Lower leg skin (tissue), 4 donors: Measurements from ENCODE around the gene ADAMTS10. TPM values are rescaled to one million over a fixed set of nuclear protein-coding genes. Genes with fewer than 3 reads are reported as not detected.
A peak's percentile ranks its signal among the peaks of the same experiment; 100 is the strongest.

Experiments
- DNase-seq, 2 donors: peaks; one replicate each; pipeline ENCODE4 v3.0.0-alpha.2; 2019; ENCODE audit warnings: low spot score in 2 of 2
- H3K4me3 ChIP-seq: fragments of 200-600 bp; sonication (generic); 2 replicates; pipeline ENCODE4 v1.5.1; 2017; ENCODE audit warnings: mild to moderate bottlenecking, low read depth; ENCODE audit not compliant: poor library complexity, severe bottlenecking
- POLR2A ChIP-seq, 2 donors: fragments of 450-650 bp; IDR thresholded peaks; one replicate each; pipeline ENCODE4 v1.6.1; 2016 to 2017; ENCODE audit warnings: antibody characterized with exemption in 2 of 2, mild to moderate bottlenecking in 1 of 2, moderate library complexity in 1 of 2
- WGBS, 2 donors: methylation state at CpG; one replicate each; pipeline ENCODE4 v1.1.5; 2018; 5-methylcytosine and 5-hydroxymethylcytosine counted together
- intact Hi-C: fragments of 100-400 bp; cut with DNase I; formaldehyde crosslinking; loops from one replicate; pipeline ENCODE4 v1.15.0; 2023; ENCODE audit warnings: low total_unique reads
- total RNA-seq, 4 donors: library from RNA; depleted of rRNA; stranded (reverse); fragments of >200 nt; gene quantifications; one replicate each; pipeline ENCODE4 v1.1.0, GENCODE V29; 2016
- TF ChIP-seq, protein P1 (sequence below), 3 donors: fragments of 450-650 bp; IDR thresholded peaks; one replicate each; pipeline ENCODE4 v1.5.1; 2016; ENCODE audit warnings: antibody characterized with exemption in 3 of 3, mild to moderate bottlenecking in 3 of 3, moderate library complexity in 2 of 3

The ADAMTS10 gene
- total RNA-seq, 4 donors from 2014 or later = 6.1 to 21.3 (median 14.1) TPM

DNA sequence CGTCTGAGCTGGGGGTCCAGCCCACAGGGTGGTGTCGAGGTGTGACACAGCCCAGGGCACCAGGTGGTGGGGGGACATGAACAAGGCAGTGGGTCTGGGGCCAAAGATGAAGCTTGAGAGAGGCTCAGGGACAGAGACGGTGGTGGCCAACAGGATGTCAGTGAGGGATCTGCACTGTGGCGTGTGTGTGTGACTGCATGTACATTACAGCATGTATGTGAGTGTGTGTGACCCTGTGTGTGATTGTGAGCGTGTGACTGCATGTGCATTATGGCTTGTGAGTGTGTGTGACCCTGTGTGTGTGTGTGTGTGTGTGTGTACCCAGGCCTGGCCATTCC is 1.6 kb downstream of the ADAMTS10 start:
- TF ChIP-seq POLR2A (IDR thresholded peaks at IDR 0.05) = no peak
- TF ChIP-seq, protein P1, sequence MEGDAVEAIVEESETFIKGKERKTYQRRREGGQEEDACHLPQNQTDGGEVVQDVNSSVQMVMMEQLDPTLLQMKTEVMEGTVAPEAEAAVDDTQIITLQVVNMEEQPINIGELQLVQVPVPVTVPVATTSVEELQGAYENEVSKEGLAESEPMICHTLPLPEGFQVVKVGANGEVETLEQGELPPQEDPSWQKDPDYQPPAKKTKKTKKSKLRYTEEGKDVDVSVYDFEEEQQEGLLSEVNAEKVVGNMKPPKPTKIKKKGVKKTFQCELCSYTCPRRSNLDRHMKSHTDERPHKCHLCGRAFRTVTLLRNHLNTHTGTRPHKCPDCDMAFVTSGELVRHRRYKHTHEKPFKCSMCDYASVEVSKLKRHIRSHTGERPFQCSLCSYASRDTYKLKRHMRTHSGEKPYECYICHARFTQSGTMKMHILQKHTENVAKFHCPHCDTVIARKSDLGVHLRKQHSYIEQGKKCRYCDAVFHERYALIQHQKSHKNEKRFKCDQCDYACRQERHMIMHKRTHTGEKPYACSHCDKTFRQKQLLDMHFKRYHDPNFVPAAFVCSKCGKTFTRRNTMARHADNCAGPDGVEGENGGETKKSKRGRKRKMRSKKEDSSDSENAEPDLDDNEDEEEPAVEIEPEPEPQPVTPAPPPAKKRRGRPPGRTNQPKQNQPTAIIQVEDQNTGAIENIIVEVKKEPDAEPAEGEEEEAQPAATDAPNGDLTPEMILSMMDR (IDR thresholded peaks at IDR 0.05) = no peak
- intact Hi-C loops = no loop called here
- H3K4me3 ChIP-seq = no peak overlapping the region
- DNase-seq = no peak
- 41 to 69% methylated on average over 5 of the region's 5 CpGs for WGBS, 2 donors

DNA sequence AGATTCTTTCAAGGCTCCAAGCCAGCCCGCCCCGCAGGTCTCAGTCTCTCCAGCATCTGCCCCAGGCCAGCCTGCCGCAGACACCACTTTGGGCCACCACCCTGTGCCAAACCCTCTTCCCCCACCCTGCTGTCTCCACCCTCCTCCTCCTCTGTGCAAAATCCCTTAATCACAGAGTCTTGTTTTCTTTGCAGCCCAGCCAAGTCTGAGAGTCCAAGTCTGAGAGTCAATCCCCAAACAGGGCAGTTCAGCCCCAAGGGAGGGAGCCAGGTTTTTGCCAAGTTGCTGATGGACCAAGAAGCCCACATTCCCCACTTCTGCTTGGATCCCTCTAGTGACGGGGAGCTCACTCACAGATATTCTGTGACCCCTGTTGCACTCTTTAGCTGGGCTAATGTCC is 3.1 kb downstream of the ADAMTS10 start:
- no peak overlapping the region for H3K4me3 ChIP-seq
- 47 to 59% methylated on average over 4 of the region's 4 CpGs for WGBS, 2 donors
- intact Hi-C loops = no loop called here
- DNase-seq = peak in 1 of 2 donors; percentile 84
- TF ChIP-seq, protein P1 (IDR thresholded peaks at IDR 0.05) = no peak
- TF ChIP-seq POLR2A (IDR thresholded peaks at IDR 0.05) = no peak

DNA sequence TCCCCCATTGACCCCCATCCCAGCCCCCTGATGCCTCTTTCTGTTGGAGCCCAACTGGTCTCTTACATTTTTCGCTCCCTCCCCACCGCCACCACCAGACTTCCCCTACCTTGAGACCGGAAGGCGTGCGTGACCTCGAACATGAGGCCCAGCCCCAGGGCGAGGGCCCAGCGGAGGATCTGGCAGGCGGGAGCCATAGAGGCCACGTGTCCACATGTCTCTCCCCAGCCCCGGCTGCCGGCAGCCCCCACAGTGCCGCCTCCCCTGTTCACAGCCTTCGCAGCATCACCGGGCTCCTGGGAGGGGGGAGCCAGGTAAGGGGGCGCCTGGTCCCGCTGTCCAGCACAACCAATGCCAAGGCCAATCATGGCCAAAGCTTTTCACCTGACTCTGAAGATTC is 5.0 kb downstream of the ADAMTS10 start:
- DNase-seq = no peak
- intact Hi-C loops = no loop called here
- no peak overlapping the region for H3K4me3 ChIP-seq
- no peak for TF ChIP-seq POLR2A (IDR thresholded peaks at IDR 0.05)
- TF ChIP-seq, protein P1 (IDR thresholded peaks at IDR 0.05) = no peak
- 96 to 98% methylated on average over 16 to 17 of the region's 17 CpGs for WGBS, 2 donors

DNA sequence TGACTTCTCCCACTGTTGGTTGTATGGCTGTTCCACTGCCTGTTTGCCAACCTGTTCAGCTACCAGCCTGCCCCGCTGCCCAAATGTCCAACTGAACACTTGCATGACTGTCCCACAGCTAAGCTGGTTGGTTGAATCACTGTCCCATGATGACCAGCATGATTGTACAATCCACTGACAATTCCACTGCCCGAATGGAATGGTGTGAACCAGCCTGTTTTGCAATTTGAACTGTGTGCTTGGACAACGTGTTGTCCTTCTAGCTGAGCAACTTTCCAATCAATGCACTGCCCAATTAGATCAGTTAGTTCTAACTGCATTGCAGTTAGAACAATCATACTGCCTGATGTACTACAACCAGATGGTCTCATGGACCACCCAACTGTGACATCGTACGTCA is 8.7 kb downstream of the ADAMTS10 start:
- no peak overlapping the region for H3K4me3 ChIP-seq
- WGBS, 2 donors = 91 to 98% methylated on average over 5 of the region's 5 CpGs
- no peak for TF ChIP-seq POLR2A (IDR thresholded peaks at IDR 0.05)
- TF ChIP-seq, protein P1 (IDR thresholded peaks at IDR 0.05) = no peak
- intact Hi-C loops = no loop called here
- no peak for DNase-seq

DNA sequence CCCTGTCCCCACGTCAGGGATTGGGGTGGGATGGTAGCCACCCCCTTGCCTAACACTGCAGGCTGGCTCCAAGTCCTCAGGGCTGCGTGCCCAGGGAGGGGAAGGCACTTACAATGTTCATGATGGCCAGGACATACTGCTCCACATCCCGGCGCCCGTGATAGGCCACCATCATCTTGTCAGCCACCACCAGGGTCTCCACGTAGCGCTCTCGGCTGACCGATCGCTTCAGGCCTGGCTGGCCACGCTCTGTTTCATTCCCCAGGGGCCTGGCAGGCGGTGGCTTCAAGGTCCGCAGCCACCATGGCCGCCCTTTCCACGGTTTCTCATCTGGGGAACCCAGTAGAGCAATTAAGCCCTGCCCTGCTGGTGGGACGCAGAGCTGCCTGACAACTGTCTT is 9.7 kb downstream of the ADAMTS10 start:
- no peak for DNase-seq
- TF ChIP-seq, protein P1 (IDR thresholded peaks at IDR 0.05) = no peak
- no peak for TF ChIP-seq POLR2A (IDR thresholded peaks at IDR 0.05)
- no peak overlapping the region for H3K4me3 ChIP-seq
- intact Hi-C loops = no loop called here
- 98% methylated on average over 15 to 16 of the region's 16 CpGs for WGBS, 2 donors

DNA sequence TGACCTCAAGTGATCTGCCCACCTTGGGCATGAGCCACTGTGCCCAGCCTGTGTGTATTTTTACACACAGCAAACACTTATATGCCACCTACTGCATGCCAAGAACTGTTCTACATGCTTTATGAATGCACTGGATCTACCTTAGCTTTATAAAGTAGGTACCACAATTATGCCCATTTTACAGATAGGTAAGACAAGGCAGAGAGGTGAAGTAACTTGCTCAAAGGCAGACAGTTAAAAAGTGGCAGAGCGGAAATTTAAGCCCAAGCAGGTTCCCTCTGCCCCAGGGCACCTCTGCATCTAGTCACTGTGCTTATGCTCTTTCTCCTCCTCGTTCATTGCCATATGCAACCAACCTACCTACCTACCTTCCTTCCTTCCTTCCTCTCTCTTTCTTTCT is 10.5 kb downstream of the ADAMTS10 start:
- H3K4me3 ChIP-seq = no peak overlapping the region
- no peak for DNase-seq
- WGBS, 2 donors = 94 to 95% methylated on average over 2 of the region's 2 CpGs
- intact Hi-C loops = no loop called here
- TF ChIP-seq, protein P1 (IDR thresholded peaks at IDR 0.05) = no peak
- no peak for TF ChIP-seq POLR2A (IDR thresholded peaks at IDR 0.05)
